ENCODE data around the gene BAZ1A.

DNA sequence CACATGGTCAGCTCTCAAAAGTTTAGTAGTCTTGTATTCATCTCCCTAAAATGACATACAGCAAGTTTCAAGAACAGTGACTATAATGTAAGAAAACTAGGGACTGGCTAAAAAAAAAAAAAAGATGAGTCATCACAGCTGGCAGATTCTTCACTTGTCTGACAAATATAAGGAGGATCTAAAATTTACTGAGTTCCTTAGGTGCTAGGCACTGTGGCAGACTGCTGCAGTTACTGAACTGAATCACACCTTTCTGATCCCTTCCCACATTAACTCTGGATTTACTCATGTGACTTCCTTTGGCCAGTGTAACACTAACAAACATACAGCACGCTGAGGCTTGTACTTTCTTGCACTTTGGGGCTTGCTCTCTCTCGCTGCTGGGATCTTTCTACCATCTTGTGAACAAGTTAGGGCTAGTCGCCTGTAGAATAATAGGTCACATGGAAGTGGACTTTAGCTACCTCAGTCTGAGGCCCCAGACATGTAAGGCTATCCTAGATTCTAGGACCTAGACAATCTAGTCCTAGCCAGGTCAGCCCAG lies 32.1 kb downstream of the BAZ1A start:
- TF ChIP-seq, protein P1, sequence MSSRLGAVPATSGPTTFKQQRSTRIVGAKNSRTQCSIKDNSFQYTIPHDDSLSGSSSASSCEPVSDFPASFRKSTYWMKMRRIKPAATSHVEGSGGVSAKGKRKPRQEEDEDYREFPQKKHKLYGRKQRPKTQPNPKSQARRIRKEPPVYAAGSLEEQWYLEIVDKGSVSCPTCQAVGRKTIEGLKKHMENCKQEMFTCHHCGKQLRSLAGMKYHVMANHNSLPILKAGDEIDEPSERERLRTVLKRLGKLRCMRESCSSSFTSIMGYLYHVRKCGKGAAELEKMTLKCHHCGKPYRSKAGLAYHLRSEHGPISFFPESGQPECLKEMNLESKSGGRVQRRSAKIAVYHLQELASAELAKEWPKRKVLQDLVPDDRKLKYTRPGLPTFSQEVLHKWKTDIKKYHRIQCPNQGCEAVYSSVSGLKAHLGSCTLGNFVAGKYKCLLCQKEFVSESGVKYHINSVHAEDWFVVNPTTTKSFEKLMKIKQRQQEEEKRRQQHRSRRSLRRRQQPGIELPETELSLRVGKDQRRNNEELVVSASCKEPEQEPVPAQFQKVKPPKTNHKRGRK (tag; IDR thresholded peaks at IDR 0.05), result no peak
- TF ChIP-seq HIVEP1 (CRISPR knock-in tag; IDR thresholded peaks at IDR 0.05) (no peak), TGIF2 (CRISPR knock-in tag; IDR thresholded peaks at IDR 0.05) (no peak), EZH2 (IDR thresholded peaks at IDR 0.05; ENCODE audit: borderline replicate concordance, low read depth, low read length) (no peak), POLR2AphosphoS5 (IDR thresholded peaks at IDR 0.05; ENCODE audit: control insufficient read depth, insufficient read depth, low read depth, low read length) (no peak), GABPA (tag; conservative IDR thresholded peaks at IDR 0.05; ENCODE audit: low read depth) (no peak)
- TF ChIP-seq, protein P2, sequence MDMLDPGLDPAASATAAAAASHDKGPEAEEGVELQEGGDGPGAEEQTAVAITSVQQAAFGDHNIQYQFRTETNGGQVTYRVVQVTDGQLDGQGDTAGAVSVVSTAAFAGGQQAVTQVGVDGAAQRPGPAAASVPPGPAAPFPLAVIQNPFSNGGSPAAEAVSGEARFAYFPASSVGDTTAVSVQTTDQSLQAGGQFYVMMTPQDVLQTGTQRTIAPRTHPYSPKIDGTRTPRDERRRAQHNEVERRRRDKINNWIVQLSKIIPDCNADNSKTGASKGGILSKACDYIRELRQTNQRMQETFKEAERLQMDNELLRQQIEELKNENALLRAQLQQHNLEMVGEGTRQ (CRISPR knock-in tag; IDR thresholded peaks at IDR 0.05), result no peak
- TF ChIP-seq, protein P3, sequence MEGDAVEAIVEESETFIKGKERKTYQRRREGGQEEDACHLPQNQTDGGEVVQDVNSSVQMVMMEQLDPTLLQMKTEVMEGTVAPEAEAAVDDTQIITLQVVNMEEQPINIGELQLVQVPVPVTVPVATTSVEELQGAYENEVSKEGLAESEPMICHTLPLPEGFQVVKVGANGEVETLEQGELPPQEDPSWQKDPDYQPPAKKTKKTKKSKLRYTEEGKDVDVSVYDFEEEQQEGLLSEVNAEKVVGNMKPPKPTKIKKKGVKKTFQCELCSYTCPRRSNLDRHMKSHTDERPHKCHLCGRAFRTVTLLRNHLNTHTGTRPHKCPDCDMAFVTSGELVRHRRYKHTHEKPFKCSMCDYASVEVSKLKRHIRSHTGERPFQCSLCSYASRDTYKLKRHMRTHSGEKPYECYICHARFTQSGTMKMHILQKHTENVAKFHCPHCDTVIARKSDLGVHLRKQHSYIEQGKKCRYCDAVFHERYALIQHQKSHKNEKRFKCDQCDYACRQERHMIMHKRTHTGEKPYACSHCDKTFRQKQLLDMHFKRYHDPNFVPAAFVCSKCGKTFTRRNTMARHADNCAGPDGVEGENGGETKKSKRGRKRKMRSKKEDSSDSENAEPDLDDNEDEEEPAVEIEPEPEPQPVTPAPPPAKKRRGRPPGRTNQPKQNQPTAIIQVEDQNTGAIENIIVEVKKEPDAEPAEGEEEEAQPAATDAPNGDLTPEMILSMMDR (IDR thresholded peaks at IDR 0.05 in 2 of 3, conservative IDR thresholded peaks at IDR 0.05 in 1 of 3; ENCODE audit: insufficient read depth in 2 of 3, low read depth in 1 of 3, low read length in 3 of 3), result no peak
- TF ChIP-seq, protein P4, sequence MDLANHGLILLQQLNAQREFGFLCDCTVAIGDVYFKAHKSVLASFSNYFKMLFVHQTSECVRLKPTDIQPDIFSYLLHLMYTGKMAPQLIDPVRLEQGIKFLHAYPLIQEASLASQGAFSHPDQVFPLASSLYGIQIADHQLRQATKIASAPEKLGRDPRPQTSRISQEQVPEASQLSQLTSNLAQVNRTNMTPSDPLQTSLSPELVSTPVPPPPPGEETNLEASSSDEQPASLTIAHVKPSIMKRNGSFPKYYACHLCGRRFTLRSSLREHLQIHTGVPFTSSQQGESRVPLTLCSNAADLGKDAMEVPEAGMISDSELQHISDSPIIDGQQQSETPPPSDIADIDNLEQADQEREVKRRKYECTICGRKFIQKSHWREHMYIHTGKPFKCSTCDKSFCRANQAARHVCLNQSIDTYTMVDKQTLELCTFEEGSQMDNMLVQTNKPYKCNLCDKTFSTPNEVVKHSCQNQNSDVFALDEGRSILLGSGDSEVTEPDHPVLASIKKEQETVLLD (IDR thresholded peaks at IDR 0.05), result no peak
